PC-9 (cell line): Measurements from ENCODE around the gene ALDH3A1. TPM values are rescaled to one million over a fixed set of nuclear protein-coding genes. Genes with fewer than 3 reads are reported as not detected.

Experiments
- BruUV-seq: library from RNA; stranded (reverse); fragments of 400-500 nt; replicated peaks from 2 replicates; lab custom pipeline; 2021; lab: Mats Ljungman, UMichigan
- CTCF ChIA-PET: fragments of 300-600 bp; sonication (Branson Sonifier 250); formaldehyde crosslinking; loops from one replicate; lab custom pipeline; 2022; ENCODE audit warnings: antibody characterized with exemption; lab: Charles Lee
- POLR2A ChIA-PET: fragments of 300-600 bp; sonication (Branson Sonifier 250); formaldehyde crosslinking; loops from one replicate; lab custom pipeline; 2022; ENCODE audit warnings: antibody characterized with exemption; ENCODE audit not compliant: unreplicated experiment; lab: Charles Lee
- DNase-seq, 2 experiments: peaks; one replicate each; pipeline versions ENCODE4 v3.0.0 to v3.0.0-alpha.2; 2015 to 2022; ENCODE audit warnings: mixed read lengths in 1 of 2
- H2AFZ ChIP-seq: fragments of 200-600 bp; sonication (generic); 2 replicates; pipeline ENCODE4 v1.8.1; 2017; ENCODE audit warnings: antibody characterized with exemption
- H3F3A ChIP-seq: fragments of 200-600 bp; sonication (generic); 2 replicates; pipeline ENCODE4 v1.8.1; 2017; ENCODE audit warnings: antibody characterized with exemption, mild to moderate bottlenecking, low read depth; ENCODE audit not compliant: insufficient read depth
- H3K27ac ChIP-seq: fragments of 200-600 bp; sonication (generic); 2 replicates; pipeline ENCODE4 v1.6.1; 2016; ENCODE audit warnings: mixed run types
- H3K27me3 ChIP-seq: fragments of 200-600 bp; sonication (generic); 2 replicates; pipeline ENCODE4 v1.6.1; 2016; ENCODE audit warnings: low read depth, mixed run types; ENCODE audit not compliant: insufficient read depth
- H3K36me3 ChIP-seq: fragments of 200-600 bp; sonication (generic); 2 replicates; pipeline ENCODE4 v1.6.1; 2016; ENCODE audit warnings: low read depth, mixed run types
- H3K4me1 ChIP-seq: fragments of 200-600 bp; sonication (generic); replicated peaks from 2 replicates; pipeline ENCODE4 v1.6.1; 2016; ENCODE audit warnings: mixed run types; ENCODE audit not compliant: insufficient read depth
- H3K4me2 ChIP-seq: fragments of 200-600 bp; sonication (generic); 2 replicates; pipeline ENCODE4 v1.6.1; 2017; ENCODE audit warnings: mixed run types
- H3K4me3 ChIP-seq: fragments of 200-600 bp; sonication (generic); 2 replicates; pipeline ENCODE4 v1.6.1; 2016; ENCODE audit warnings: mixed run types
- H3K79me2 ChIP-seq: fragments of 200-600 bp; sonication (generic); 2 replicates; pipeline ENCODE4 v1.6.1; 2017; ENCODE audit warnings: low read depth, mixed run types
- H3K9me2 ChIP-seq: fragments of 200-600 bp; sonication (generic); 2 replicates; pipeline ENCODE4 v1.8.1; 2017; ENCODE audit warnings: mild to moderate bottlenecking; ENCODE audit not compliant: insufficient read depth
- H3K9me3 ChIP-seq: fragments of 200-600 bp; sonication (generic); 2 replicates; pipeline ENCODE4 v1.8.1; 2016; ENCODE audit warnings: low read depth; ENCODE audit not compliant: insufficient read depth
- H4K20me1 ChIP-seq: fragments of 200-600 bp; sonication (generic); 2 replicates; pipeline ENCODE4 v1.8.1; 2017; ENCODE audit not compliant: insufficient read depth
- CTCF ChIP-seq: fragments of 200-600 bp; sonication (generic); conservative IDR thresholded peaks from 2 replicates; pipeline ENCODE4 v1.6.1; 2017; ENCODE audit warnings: mixed run types, antibody characterized with exemption, mild to moderate bottlenecking, moderate library complexity
- EZH2 ChIP-seq: fragments of 200-600 bp; sonication (generic); IDR thresholded peaks from 2 replicates; pipeline ENCODE4 v1.8.0; 2017; ENCODE audit warnings: antibody characterized with exemption, low read depth
- intact Hi-C: fragments of 100-400 bp; cut with micrococcal nuclease; formaldehyde crosslinking; loops from one replicate; pipeline ENCODE4 v1.10.0; 2022; ENCODE audit not compliant: unreplicated experiment
- total RNA-seq: library from RNA; stranded (reverse); gene quantifications from 2 replicates; pipeline ENCODE4 v1.2.3, GENCODE V29; 2021

The ALDH3A1 gene
- total RNA-seq, 1 experiment from 2014 or later: 1,620 TPM

- Histone ChIP-seq H3K27ac (no peak overlapping the region), H3K27me3 (no peaks in the 10 kb centered on the region), H2AFZ (no peak overlapping the region), H3K9me3 (no peaks in the 10 kb centered on the region), H3K4me2 (no peak overlapping the region), H3K4me1 (peaks cover 13% of the 10 kb centered on the region; the same call in 1 of the 2 replicates), H3K4me3 (no peak overlapping the region), H4K20me1 (no peaks in the 10 kb centered on the region), H3F3A (no peaks in the 10 kb centered on the region; the same call in 1 of the 2 replicates), H3K9me2 (no peaks in the 10 kb centered on the region), H3K36me3 (no peaks in the 10 kb centered on the region), H3K79me2 (no peaks in the 10 kb centered on the region)
- ChIA-PET CTCF (interaction anchor here (0.5 to 0.7 kb wide), 5 partner anchors 13 to 257 kb away, joined by 3 to 12 read pairs (median 6); no protein-coding TSS in a partner anchor), POLR2A (interaction anchor here (1.2 kb wide), 1 partner anchor 57 kb away, joined by 5 read pairs; the partner anchor contains the start of gene ALDH3A2)
- no peak for DNase-seq
- BruUV-seq: no TSS peak
- intact Hi-C loops: no loop called here
- TF ChIP-seq EZH2: no peak
- TF ChIP-seq CTCF: no peak
Measured at GRCh38 chr17:19705201-19705600, 42.9 kb downstream of the ALDH3A1 start.

GRCh38 chr17:19703828-19704613 is 44.1 kb downstream of the ALDH3A1 start:
- TF ChIP-seq EZH2: no peak
- TF ChIP-seq CTCF: no peak
- Histone ChIP-seq H3K4me2 (no peak overlapping the region), H3K79me2 (no peaks in the 10 kb centered on the region), H3K9me3 (no peaks in the 10 kb centered on the region), H3K4me1 (peaks cover 13% of the 10 kb centered on the region; the same call in 1 of the 2 replicates), H4K20me1 (no peaks in the 10 kb centered on the region), H2AFZ (no peak overlapping the region), H3K9me2 (no peaks in the 10 kb centered on the region), H3K27me3 (no peaks in the 10 kb centered on the region), H3K27ac (no peak overlapping the region), H3K4me3 (no peak overlapping the region), H3K36me3 (no peaks in the 10 kb centered on the region), H3F3A (no peaks in the 10 kb centered on the region; the same call in 1 of the 2 replicates)
- BruUV-seq: no TSS peak
- DNase-seq: peak in 1 of 2 experiments; percentile 84
- ChIA-PET POLR2A (interaction anchor here (0.5 to 1.0 kb wide), 7 partner anchors 16 to 758 kb away, joined by 3 to 18 read pairs (median 5); partner anchors contain the start of gene ALDH3A2), CTCF (interaction anchor here (0.9 to 1.4 kb wide), 5 partner anchors 24 to 383 kb away, joined by 3 to 6 read pairs (median 4); no protein-coding TSS in a partner anchor)
- intact Hi-C loops: loop anchor here (1.0 to 5.0 kb wide), 4 partner anchors 10 to 192 kb away; no protein-coding TSS in a partner anchor

GRCh38 chr17:19703106-19703827 is 44.8 kb downstream of the ALDH3A1 start:
- Histone ChIP-seq H3K4me3 (no peak overlapping the region), H3K9me2 (no peaks in the 10 kb centered on the region), H3F3A (no peaks in the 10 kb centered on the region; the same call in 1 of the 2 replicates), H3K36me3 (no peaks in the 10 kb centered on the region), H3K27ac (no peak overlapping the region), H3K79me2 (no peaks in the 10 kb centered on the region), H3K9me3 (no peaks in the 10 kb centered on the region), H3K27me3 (no peaks in the 10 kb centered on the region), H4K20me1 (no peaks in the 10 kb centered on the region), H2AFZ (no peak overlapping the region), H3K4me1 (peaks cover 13% of the 10 kb centered on the region; the same call in 1 of the 2 replicates), H3K4me2 (no peak overlapping the region)
- BruUV-seq: no TSS peak
- ChIA-PET CTCF (interaction anchor here (0.9 to 1.4 kb wide), 5 partner anchors 25 to 384 kb away, joined by 3 to 6 read pairs (median 4); no protein-coding TSS in a partner anchor), POLR2A (interaction anchor here (0.8 to 1.0 kb wide), 2 partner anchors 37 to 55 kb away, joined by 3 to 5 read pairs; partner anchors contain the start of gene ALDH3A2)
- TF ChIP-seq EZH2 (no peak), CTCF (no peak)
- intact Hi-C loops: loop anchor here (5.0 kb wide), 1 partner anchor 191 kb away; no protein-coding TSS in a partner anchor
- no peak for DNase-seq
